ENCODE data around the gene NCOA3.
"Not testable (repeated sequence)": the region's sequence is repeated elsewhere in the genome, so short reads cannot be mapped to it uniquely, and the experiment has no call there.

The NCOA3 gene

GRCh38 chr20:47501116-47501481, 588 bp upstream of the NCOA3 start:
- no peak for DNase-seq (ENCODE audit: low spot score)

DNA sequence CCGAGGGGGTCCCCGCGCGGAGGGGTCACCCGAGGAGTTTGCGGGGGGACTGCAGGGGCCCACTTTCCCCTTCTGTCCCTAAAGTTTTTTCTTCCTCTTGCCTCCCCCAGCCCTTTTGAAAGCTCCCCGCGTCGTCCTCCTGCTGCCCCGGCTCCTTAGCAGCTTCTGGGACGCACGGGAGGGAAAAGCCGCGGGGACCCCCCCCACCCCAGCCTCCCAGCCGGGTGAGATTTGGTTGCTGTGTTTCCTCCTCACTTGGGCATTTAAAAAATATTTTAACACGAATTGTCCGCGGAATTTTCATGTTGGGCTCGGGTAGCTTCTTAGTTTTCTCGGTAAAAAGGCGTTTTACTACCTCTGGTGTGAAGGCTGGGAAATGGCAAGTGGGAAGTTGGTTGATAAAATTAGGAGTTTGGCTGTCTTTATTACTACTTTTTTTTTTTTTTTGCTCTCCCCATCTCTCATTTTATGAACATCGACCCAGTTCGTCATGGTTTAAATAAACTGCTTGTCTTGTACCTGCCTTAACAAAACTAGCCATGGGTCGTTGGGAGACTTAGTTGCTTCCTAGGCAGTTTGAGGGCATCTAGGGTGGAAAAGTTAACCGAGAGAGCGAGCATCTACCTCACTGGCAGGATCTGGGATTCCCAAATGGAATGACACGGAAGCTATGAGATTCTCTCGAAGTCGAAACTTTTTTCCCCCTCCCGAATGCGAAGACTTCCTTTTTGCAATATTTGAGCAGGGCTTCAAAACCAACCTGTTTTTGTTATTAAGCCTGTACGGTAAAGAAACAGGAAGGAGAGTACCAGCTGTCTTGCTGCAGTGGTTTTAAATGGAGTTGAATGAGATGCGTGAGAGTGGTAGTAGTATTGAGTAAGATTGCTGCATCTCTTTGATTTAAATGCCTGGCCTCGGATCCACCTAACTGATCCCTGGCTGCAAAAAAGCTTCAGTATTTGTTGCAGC, 868 bp downstream of the NCOA3 start:
- peak; percentile 47 for DNase-seq (ENCODE audit: low spot score)

DNA sequence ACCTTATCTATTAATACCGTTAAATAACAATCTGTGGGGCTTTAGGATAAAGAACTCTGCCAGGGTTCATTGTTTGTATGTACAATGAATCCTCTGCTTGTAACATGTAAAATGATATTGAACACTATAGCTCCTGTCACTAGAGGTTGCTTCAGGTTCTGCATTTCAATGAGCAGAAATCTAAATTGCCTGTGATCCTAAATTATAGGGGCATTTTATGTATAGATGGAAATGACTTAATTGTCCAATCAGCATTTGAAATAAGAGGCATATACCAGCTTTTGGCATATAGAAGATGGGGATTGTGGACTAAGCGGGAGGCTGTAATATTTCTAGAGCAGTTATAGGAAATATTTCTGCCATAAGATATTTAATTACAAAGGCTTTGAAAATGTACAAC, 2.0 kb downstream of the NCOA3 start:
- DNase-seq (ENCODE audit: low spot score) = no peak

- no peak for DNase-seq (ENCODE audit: low spot score)
Measured at GRCh38 chr20:47506335-47506734, 4.6 kb downstream of the NCOA3 start.

- no peak for DNase-seq (ENCODE audit: low spot score)
Measured at GRCh38 chr20:47506850-47507249, 5.2 kb downstream of the NCOA3 start.

DNA sequence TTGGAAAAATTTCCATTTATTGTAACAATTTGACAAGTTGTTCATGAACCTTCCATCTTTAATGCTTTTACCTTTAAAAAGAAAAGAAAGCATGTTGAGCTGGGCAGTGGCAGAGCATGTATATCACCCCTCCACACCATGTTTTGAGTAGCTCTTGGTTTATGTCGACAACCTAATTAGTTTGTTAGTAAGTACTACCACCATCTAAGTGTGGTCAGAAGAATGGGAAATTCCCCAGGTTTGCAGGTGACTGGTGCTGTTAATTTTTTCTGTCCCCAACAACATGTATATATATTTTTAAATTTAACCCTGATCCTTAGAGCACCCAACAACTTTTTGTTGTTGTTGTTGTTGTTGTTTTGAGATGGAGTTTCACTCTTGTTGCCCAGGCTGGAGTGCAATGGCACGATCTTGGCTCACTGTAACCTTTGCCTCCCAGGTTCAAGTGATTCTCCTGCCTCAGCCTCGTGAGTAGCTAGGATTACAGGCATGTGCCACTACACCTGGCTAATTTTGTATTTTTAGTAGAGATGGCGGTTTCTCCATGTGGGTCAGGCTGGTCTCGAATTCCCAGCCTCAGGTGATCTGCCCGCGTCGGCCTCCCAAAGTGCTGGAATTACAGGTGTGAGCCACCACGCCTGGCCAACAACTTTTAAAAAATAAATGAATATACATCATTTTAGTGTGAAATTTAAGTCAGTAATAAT, 5.7 kb downstream of the NCOA3 start:
- not testable (repeated sequence) for DNase-seq (ENCODE audit: low spot score)

DNA sequence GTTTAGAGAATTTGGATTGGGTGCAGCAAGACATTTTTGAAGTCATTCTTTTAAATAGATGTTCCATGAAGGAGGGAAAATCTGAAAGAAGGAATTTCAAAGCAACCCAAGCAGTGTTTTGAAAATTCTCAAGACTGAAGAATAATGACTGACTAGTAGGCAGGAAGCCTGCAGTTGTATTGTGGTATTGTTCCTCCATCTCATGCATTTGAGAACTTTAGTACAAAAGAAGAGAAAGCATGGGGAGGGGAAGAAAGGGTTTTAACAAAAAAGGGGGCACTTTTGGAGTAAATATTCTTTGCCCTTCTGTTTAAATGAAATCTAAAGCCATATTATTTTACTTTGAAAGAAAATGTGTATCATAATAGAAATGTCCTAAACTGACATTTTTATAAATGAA, 6.6 kb downstream of the NCOA3 start:
- no peak for DNase-seq (ENCODE audit: low spot score)

GRCh38 chr20:47509104-47509661, 7.5 kb downstream of the NCOA3 start:
- DNase-seq (ENCODE audit: low spot score) = no peak

DNA sequence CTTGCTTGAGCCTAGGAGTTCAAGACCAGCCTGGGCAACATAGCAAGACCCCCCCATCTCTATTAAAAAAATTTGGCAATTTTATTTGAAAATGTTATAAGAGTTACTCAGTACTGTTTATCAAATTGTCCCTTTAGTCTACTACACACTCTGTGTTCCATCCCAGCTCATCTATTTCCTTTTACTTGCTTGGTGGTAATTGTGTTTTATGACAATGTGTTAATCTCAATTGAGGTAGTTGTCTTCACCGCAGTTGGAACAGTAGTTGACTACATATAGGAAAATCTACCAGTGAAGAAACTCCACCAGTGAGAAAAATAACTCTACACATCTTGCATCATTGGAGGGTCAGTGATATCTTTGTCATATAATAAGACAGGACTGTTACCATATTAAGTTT, 8.0 kb downstream of the NCOA3 start:
- no peak for DNase-seq (ENCODE audit: low spot score)

GRCh38 chr20:47515843-47516242, 14.2 kb downstream of the NCOA3 start:
- DNase-seq (ENCODE audit: low spot score) = no peak

- DNase-seq (ENCODE audit: low spot score) = no peak
Measured at GRCh38 chr20:47521059-47521808, 19.5 kb downstream of the NCOA3 start.

DNA sequence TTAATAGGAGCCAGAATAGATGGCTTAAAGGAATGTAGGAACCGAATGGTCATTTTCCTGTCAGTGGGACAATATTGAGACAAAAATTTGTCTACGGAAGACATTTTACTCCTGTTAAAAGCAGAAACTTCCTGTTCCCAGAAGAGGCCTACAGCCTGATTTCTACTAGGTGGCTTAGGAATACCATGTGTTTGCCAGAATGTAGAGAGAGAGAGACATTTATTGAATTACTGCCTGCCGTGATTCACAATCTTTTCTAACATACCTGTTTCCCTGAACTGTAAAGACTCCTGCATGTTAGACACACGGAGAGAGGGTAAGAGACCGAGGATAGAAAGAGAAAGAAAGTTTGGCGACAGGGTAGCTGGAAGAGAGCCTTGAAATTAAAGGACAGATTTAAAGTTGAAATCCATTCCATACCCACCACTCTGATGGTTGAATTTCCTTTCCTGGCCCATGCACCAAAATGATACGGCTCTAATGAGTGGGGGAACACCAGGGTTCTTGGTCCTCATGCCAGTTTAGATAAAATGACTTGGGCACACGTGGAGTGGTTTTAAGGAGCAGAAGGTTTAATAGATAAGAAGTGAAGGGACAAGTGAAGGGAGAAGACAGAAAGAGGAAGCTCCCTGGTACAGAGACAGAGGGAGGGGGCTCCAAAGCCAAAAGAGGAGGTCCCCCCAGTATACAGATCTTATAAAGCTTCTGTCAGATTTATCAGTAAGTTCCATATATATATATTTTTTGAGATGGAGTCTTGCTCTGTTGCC, 22.5 kb downstream of the NCOA3 start:
- DNase-seq (ENCODE audit: low spot score) = no peak

DNA sequence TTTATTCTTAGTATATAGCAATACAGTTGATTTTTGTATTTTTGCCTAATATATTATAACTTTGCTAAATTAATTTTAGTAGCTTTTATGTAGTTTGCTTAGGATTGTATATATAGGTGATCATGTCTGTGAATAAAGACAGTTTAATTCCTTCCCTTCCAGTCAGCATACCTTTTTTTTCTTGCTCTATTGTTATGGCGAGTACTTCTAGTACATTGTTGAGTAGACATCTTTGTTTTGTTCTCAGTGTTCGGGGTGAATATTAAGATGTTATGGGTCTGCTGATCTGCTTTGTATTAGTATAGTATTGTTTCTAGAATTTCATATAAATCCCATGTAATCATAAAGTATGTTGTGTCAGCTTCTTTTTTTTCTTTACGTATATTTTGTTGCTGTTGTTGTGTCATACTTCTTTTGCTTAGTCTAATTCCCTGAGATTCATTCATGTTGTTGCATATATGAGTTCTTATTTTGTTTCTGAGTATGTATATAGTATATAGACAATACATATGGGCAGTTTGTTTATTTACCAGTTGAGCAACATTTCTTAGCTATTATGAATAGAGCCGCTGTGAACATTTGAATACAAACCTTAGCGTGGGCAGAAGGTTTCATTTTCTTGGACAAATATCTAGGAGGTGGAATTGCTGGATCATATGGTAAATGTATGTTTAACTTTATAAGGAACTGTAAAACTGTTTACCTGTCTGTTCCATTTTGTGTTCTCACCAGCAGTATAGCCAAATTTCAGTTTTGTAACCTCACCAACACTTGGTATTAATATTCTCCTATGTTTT, 25.5 kb downstream of the NCOA3 start:
- no peak for DNase-seq (ENCODE audit: low spot score)

GRCh38 chr20:47529840-47530239, 28.2 kb downstream of the NCOA3 start:
- peak; percentile 62 for DNase-seq (ENCODE audit: low spot score)

- DNase-seq (ENCODE audit: low spot score) = no peak
Measured at GRCh38 chr20:47531458-47531857, 29.8 kb downstream of the NCOA3 start.

DNA sequence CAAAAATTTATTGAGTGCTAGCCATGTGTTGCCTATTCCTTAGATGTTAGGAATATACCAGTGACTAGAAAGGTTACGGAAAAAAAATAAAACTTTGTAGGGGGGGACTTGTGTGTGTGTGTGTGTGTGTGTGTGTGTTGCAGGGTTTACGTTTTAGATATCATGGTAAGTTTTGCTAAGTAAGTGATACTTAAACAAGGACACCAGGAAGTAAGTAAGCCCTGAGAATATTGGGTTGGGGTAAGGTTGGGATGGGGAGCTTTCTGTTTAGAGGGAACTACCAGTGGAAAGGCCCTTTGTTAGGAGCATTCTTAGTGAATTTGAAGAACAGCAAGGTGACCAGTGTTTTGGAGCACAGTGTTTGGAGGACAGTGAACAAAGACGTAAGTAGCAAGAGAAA, 30.3 kb downstream of the NCOA3 start:
- no peak for DNase-seq (ENCODE audit: low spot score)

DNA sequence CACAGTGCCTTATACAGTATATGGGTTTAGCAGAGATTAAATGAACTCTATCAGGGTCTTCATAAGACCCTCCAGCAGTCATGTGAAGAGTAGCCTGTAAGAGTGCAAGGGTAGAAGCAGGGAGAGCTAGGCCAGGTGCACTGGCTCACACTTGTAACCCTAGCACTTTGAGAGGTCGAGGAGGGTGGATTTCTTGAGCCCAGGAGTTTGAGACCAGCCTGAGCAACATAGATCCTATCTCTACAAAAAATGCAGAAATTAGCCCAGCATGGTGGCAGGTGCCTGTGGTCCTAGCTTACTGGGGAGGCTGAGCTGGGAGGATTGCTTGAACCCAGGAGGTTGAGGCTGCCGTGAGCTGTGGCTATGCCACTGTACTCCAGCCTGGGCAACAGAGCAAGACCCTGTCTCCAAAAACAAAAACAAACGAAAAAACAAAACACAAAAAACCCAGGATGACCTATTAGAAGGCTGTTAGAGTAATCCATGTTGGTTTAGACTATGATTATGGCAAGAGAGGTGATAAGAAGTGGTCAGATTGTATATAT, 31.9 kb downstream of the NCOA3 start:
- DNase-seq (ENCODE audit: low spot score) = no peak

DNA sequence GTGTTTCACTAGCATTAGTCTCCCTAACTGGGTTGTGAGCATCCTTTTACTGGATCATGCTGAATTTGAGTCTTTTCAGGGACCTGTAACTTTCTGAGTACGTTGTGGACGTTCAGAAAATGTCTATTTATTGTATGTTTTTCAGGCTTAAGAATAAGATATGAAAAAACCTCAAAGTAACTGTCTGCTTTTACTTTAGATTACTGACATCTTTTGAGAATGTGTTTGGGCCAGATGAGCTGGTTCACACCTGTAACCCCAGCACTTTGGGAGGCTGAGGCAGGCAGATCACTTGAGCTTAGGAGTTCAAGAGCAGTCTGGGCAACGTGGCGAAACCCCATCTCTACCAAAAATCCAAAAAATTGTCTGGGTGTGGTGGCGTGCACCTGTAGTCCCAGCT, 32.7 kb downstream of the NCOA3 start:
- no peak for DNase-seq (ENCODE audit: low spot score)

- no peak for DNase-seq (ENCODE audit: low spot score)
Measured at GRCh38 chr20:47535088-47535487, 33.4 kb downstream of the NCOA3 start.

DNA sequence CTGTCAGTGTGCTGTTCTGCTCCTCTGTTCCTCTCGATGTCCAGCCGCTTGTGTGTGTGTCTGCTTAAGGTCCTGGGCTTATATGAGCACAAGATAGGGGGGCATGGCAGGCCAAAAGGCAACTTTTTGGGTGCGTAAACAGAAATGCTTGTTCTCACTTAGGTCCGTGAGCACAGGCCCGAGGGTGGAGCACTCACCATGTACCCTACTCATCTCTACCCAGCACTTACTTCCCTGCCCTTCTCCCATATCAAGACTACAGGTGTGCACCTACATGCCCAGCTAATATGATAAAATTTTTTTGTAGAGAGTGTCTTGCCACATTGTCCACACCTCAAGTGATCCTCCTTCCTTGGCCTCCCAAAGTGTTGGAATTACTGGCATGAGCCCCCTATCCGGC, 34.3 kb downstream of the NCOA3 start:
- no peak for DNase-seq (ENCODE audit: low spot score)
